Peyer's patch (tissue), 4 donors: ENCODE measurements around the gene NOPCHAP1. TPM values are rescaled to one million over a fixed set of nuclear protein-coding genes. Genes with fewer than 3 reads are reported as not detected.

Source experiments
- DNase-seq, 3 donors: peaks; one replicate each; pipeline ENCODE4 v3.0.0-alpha.2; 2017 to 2019
- H3K27ac ChIP-seq, 4 donors: fragments of 200-600 bp; sonication (generic); one replicate each; pipeline ENCODE4 v1.5.1; 2016 to 2019
- H3K27me3 ChIP-seq, 2 donors: fragments of 200-600 bp; sonication (generic); one replicate each; pipeline ENCODE4 v1.5.1; 2019
- H3K36me3 ChIP-seq, 3 donors: fragments of 200-600 bp; sonication (generic); one replicate each; pipeline ENCODE4 v1.5.1; 2016 to 2019
- H3K4me1 ChIP-seq, 4 donors: fragments of 200-600 bp; sonication (generic); one replicate each; pipeline ENCODE4 v1.5.1; 2016 to 2019
- H3K4me3 ChIP-seq, 4 donors: fragments of 200-600 bp; sonication (generic); 1 replicate in 3 of 4; 2 replicates in 1 of 4; pipeline ENCODE4 v1.5.1; 2016 to 2019; ENCODE audit warnings: mild to moderate bottlenecking in 1 of 4
- H3K9me3 ChIP-seq, 4 donors: fragments of 200-600 bp; sonication (generic); one replicate each; pipeline ENCODE4 v1.5.1; 2016 to 2019; ENCODE audit warnings: mild to moderate bottlenecking in 1 of 4
- POLR2A ChIP-seq, 2 donors: fragments of 450-650 bp; IDR thresholded peaks; one replicate each; pipeline ENCODE4 v1.5.1; 2017; ENCODE audit warnings: antibody characterized with exemption in 2 of 2, mild to moderate bottlenecking in 2 of 2, moderate library complexity in 2 of 2
- total RNA-seq, 4 donors: library from RNA; depleted of rRNA; stranded (reverse); fragments of >200 nt; gene quantifications; one replicate each; pipeline ENCODE4 v1.1.0, GENCODE V29; 2016
- TF ChIP-seq, protein P1 (sequence below), 6 experiments: fragments of 450-650 bp in 4 of 6; fragments of 200-600 bp in 2 of 6; sonication (generic) in 1 of 6; IDR thresholded peaks; one replicate each; pipeline ENCODE4 v1.5.1; 2017 to 2019; ENCODE audit warnings: antibody characterized with exemption in 6 of 6, mild to moderate bottlenecking in 3 of 6, moderate library complexity in 1 of 6

Gene NOPCHAP1
- total RNA-seq, 4 donors from 2014 or later, result 1.2 to 7.1 (median 5.1) TPM

DNA sequence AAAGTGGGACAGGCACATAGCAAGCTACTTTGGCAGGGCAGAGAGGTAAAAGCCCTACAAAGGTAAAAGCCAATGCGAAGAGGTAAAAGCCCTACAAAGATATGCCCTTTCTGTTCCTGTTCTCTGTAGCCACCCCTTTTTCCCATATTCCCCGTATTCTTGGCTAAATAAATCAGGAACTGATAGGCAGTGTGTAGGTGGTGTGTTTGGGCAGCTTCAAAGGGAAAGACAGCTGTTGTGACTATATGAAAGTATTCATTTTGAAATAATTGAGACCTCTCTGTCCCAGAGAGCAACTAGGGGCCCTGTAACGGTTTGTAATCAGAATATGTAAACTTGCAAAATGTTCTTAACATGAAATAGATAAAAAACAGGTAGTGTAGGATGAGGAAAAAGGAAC is 16.8 kb upstream of the NOPCHAP1 start:
- Histone ChIP-seq H3K4me1 (no peaks in the 10 kb centered on the region), H3K27me3 (no peaks in the 10 kb centered on the region), H3K27ac (no peak overlapping the region), H3K9me3 (no peaks in the 10 kb centered on the region), H3K36me3 (no peaks in the 10 kb centered on the region), H3K4me3 (no peak overlapping the region)
- TF ChIP-seq, protein P1, sequence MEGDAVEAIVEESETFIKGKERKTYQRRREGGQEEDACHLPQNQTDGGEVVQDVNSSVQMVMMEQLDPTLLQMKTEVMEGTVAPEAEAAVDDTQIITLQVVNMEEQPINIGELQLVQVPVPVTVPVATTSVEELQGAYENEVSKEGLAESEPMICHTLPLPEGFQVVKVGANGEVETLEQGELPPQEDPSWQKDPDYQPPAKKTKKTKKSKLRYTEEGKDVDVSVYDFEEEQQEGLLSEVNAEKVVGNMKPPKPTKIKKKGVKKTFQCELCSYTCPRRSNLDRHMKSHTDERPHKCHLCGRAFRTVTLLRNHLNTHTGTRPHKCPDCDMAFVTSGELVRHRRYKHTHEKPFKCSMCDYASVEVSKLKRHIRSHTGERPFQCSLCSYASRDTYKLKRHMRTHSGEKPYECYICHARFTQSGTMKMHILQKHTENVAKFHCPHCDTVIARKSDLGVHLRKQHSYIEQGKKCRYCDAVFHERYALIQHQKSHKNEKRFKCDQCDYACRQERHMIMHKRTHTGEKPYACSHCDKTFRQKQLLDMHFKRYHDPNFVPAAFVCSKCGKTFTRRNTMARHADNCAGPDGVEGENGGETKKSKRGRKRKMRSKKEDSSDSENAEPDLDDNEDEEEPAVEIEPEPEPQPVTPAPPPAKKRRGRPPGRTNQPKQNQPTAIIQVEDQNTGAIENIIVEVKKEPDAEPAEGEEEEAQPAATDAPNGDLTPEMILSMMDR (IDR thresholded peaks at IDR 0.05), result no peak
- TF ChIP-seq POLR2A (IDR thresholded peaks at IDR 0.05), result no peak
- no peak for DNase-seq

DNA sequence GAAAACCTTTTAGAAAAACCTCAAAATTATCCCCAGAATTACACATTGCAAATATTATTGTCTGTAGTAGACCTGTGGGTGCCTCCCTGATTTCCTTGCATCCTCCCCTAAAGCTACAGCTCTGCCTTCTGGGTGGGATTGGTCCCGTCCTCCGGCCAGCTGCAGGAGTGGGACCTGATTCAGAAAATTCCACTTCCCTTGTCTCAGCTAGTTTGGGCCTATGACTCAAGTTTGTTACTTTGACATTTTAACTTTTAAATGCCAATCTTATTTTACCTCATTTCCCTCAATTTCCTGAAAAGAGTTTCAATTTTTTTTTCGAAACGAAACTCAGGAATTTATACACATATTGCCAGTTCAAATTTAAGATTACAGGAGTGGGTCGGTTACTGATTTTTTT is 14.8 kb upstream of the NOPCHAP1 start:
- Histone ChIP-seq H3K27me3 (no peaks in the 10 kb centered on the region), H3K27ac (no peak overlapping the region), H3K36me3 (no peaks in the 10 kb centered on the region), H3K4me3 (no peak overlapping the region), H3K9me3 (no peaks in the 10 kb centered on the region), H3K4me1 (no peaks in the 10 kb centered on the region)
- DNase-seq, result no peak
- TF ChIP-seq POLR2A (IDR thresholded peaks at IDR 0.05), result no peak
- TF ChIP-seq, protein P1 (IDR thresholded peaks at IDR 0.05), result no peak

DNA sequence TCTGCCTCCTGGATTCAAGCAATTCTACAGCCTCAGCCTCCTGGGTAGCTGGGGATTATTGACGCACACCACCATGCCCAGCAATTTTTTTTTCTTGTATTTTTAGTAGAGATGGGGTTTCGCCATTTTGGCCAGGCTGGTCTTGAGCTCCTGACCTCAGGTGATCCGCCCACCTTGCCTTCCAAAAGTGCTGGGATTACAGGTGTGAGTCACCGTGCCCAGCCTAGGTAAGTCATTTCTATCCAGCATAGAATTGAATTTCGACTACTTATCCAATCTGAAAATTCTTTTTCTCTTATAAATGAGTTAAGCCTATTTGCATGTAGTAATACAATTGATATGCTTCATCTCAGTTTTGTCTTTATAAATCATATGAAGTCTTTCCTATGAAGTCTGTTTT is 12.9 kb upstream of the NOPCHAP1 start:
- Histone ChIP-seq H3K36me3 (no peaks in the 10 kb centered on the region), H3K27me3 (no peaks in the 10 kb centered on the region), H3K27ac (no peak overlapping the region), H3K4me3 (no peak overlapping the region), H3K4me1 (peaks cover 0 to 3% (median 0%) of the 10 kb centered on the region in 4 donors), H3K9me3 (no peaks in the 10 kb centered on the region)
- no peak for DNase-seq
- TF ChIP-seq, protein P1 (IDR thresholded peaks at IDR 0.05), result no peak
- no peak for TF ChIP-seq POLR2A (IDR thresholded peaks at IDR 0.05)

DNA sequence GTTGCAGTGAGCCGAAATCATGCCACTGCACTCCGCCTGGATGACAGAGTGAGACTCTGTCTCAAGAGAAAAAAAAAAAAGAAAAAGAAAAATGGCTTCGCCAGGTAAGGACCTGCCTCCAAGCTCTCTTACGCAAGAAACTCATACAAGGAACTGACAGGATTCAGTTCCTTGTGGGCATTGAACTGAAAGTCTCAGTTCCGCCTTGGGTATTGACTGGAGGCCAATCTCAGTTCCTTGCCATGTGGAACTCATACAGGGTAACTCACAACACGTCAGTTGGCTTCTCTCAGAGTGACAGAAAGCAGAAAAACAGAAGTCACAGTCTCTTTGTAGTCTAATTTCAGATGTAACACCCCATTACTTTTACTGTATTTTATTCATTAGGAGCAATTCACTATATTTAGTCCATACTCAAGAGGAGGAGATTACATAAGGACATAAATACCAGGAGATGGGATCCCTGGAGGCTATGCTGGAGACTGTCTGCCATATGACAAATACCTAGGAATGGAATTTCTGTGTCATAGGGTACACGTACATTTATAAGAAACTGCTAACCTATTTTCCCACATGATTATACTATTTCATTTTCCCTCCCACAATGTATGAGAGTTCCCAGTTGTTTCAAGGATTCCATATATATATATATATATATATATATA is 11.4 kb upstream of the NOPCHAP1 start:
- peak in 2 of 3 donors; percentile 52 to 71 for DNase-seq
- Histone ChIP-seq H3K36me3 (no peaks in the 10 kb centered on the region), H3K9me3 (no peaks in the 10 kb centered on the region), H3K4me1 (peaks cover 0 to 3% (median 0%) of the 10 kb centered on the region in 4 donors), H3K27ac (peak overlapping the region in 1 of 4 donors; percentile 55), H3K27me3 (no peaks in the 10 kb centered on the region), H3K4me3 (no peak overlapping the region)
- TF ChIP-seq POLR2A (IDR thresholded peaks at IDR 0.05), result no peak
- TF ChIP-seq, protein P1 (IDR thresholded peaks at IDR 0.05), result no peak

DNA sequence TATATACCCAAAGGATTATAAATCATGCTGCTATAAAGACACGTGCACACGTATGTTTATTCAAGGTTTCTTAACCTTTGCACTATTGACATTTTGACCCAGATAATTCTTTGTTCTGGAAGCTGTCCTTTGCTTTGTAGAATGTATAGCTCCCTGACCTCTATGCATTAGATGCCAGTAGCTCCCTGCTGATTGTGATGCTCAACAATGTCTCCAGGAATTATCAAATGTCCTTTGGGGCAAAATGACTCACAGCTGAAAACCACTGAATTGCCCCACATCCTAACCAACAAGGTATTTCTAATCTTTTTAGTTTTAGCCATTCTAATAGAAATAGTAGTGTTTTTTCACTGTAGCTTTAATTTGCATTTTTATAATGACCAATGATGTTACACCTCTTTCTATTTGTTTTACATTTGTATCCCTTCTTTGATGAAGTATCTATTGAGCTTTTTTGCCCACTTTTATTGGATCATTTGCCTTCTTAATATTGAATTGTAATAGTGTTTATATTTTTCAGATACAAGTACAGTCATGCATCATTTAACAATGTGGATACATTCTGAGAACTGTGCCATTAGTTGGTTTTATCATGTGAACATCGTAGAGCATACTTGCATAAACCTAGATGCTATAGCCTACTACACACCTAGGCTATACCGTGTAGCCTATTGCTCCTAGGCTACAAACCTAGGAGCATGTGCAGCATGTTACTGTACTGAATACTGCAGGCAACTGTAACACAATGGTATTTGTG is 10.4 kb upstream of the NOPCHAP1 start:
- Histone ChIP-seq H3K9me3 (no peaks in the 10 kb centered on the region), H3K4me1 (peaks cover 0 to 3% (median 0%) of the 10 kb centered on the region in 4 donors)
- TF ChIP-seq, protein P1 (IDR thresholded peaks at IDR 0.05), result no peak
- no peak for TF ChIP-seq POLR2A (IDR thresholded peaks at IDR 0.05)

More for the DNA sequence above, 10.4 kb upstream of the NOPCHAP1 start:
- no peak for DNase-seq
- H3K4me3 ChIP-seq, result no peak overlapping the region
- H3K27ac ChIP-seq, result no peak overlapping the region
- no peaks in the 10 kb centered on the region for H3K36me3 ChIP-seq
- H3K27me3 ChIP-seq, result no peaks in the 10 kb centered on the region
